Raji (cell line): ENCODE data around the gene RABL2B.

ENCODE experiments used
- POLR2A ChIP-seq: IDR thresholded peaks from 2 replicates; pipeline ENCODE4 v1.6.1; 2011; ENCODE audit warnings: low read depth, low read length, control low read depth; ENCODE audit not compliant: insufficient read depth

Gene RABL2B

DNA sequence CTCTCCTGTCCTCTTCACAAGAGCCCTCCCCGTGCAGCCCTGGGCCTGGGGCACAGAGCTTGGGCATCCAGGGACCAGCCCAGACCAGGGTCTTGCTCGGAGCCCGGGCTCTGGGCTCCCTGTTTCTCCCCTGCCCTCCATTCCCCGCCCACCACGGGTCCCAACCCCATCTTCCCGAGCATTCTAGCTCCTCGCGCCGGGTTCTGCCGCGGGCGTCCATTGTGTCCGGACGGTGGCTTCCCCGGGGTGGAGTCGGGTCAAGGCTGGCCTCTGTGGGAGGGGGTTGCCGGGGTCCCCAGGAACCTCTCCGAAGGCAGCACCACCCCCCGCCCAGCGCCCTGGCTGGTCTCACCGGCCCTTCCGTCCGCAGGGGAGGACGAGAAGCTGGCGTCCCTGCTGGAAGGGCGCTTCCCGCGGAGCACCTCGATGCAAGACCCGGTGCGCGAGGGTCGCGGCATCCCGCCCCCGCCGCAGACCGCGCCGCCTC is 63.6 kb downstream of the RABL2B start:
- TF ChIP-seq POLR2A = no peak

DNA sequence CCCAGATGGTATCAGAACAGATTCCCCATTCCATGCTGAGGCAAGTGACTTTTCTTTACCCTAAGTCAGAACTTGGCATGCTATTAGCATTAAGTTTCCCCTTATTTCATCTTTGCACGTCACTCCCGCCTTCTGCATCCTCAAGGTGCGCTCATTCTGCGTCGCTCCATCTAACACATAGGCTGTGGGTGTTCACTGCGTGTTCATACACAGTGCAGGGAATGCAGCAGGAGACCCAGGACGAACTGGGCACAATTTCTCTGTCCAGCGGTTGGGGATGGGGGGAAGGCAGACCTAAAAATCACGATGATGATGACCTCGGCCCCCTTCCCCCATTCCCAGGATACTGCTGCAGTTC is 65.1 kb downstream of the RABL2B start:
- no peak for TF ChIP-seq POLR2A

DNA sequence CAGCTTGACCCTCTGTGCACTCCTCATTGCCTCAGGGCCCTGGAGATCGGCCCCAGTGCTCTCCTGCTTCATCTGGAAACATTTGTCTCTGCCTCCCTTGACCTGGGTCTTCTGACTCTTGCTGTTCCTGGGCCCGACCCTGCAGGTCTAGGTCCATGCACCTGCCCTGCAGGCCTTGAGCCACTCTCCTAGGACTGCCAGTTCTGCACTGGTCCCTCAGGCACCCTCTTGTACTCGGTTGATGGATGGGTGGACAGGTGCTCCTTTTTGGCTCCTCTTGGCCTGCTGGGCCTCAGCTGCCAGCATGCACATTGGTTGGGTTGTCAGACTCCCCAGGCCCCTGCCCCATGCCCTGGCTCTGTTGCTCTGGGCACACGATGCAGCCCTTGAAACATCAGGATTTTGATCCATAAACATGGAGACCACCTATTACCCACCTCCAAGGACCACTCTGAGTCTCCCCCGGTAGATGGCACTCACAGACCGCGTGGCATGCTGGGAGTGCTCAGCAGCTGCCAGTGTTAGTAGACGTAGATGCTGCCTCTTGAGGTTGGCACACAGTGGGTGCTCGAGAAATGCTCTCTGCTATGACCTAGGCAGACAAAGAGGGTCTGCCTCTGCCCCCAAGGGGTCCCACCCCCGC is 65.6 kb downstream of the RABL2B start:
- no peak for TF ChIP-seq POLR2A
